ENCODE data around the gene NHLRC2.
"Not testable (repeated sequence)": the region's sequence is repeated elsewhere in the genome, so short reads cannot be mapped to it uniquely, and the experiment has no call there.

The NHLRC2 gene

GRCh38 chr10:113854013-113854760 lies at the start of gene NHLRC2, which contains the start of gene DCLRE1A:
Gene NHLRC2 (plus strand): TSS chr10:113854661. CDS start chr10:113854873, 212 bp downstream.
Gene DCLRE1A (minus strand): TSS chr10:113854082. CDS start chr10:113853182, 900 bp downstream.
- DNase-seq: peak; percentile 73
- in situ Hi-C loops (cut with HindIII; ENCODE audit: low pct_ligation_motif_present, low sequenced_read_pairs): no loop called here
- TF ChIP-seq CTCF (IDR thresholded peaks at IDR 0.05; ENCODE audit: low read depth, low read length, missing control alignments): no peak

GRCh38 chr10:113806503-113806902 lies 48.0 kb upstream of the NHLRC2 start:
- Histone ChIP-seq H3K27ac (no peak overlapping the region), H3K27me3 (replicated peaks) (no peaks in the 10 kb centered on the region), H3K4me3 (ENCODE audit: low read depth, low read length) (no peak overlapping the region), H3K36me3 (replicated peaks) (no peaks in the 10 kb centered on the region)
- no peak for DNase-seq
- in situ Hi-C loops (cut with HindIII; ENCODE audit: low pct_ligation_motif_present, low sequenced_read_pairs): no loop called here
- TF ChIP-seq CTCF (IDR thresholded peaks at IDR 0.05; ENCODE audit: low read depth, low read length, missing control alignments): no peak

More at GRCh38 chr10:113854013-113854760, at the start of gene NHLRC2, which contains the start of gene DCLRE1A:
- no peaks in the 10 kb centered on the region for H3K36me3 ChIP-seq (replicated peaks)
- peak within 1 kb of the TSS; percentile 76 for H3K27ac ChIP-seq
- H3K4me3 ChIP-seq (ENCODE audit: low read depth, low read length): peak within 1 kb of the TSS; percentile 83
- H3K27me3 ChIP-seq (replicated peaks): no peaks in the 10 kb centered on the region

GRCh38 chr10:113808168-113808567 lies 46.3 kb upstream of the NHLRC2 start:
- Histone ChIP-seq H3K27ac (no peak overlapping the region), H3K27me3 (replicated peaks) (no peaks in the 10 kb centered on the region), H3K4me3 (ENCODE audit: low read depth, low read length) (no peak overlapping the region), H3K36me3 (replicated peaks) (no peaks in the 10 kb centered on the region)
- in situ Hi-C loops (cut with HindIII; ENCODE audit: low pct_ligation_motif_present, low sequenced_read_pairs): no loop called here
- DNase-seq: no peak
- TF ChIP-seq CTCF (IDR thresholded peaks at IDR 0.05; ENCODE audit: low read depth, low read length, missing control alignments): no peak

- H3K27ac ChIP-seq; H3K4me3 ChIP-seq (ENCODE audit: low read depth, low read length); in situ Hi-C loops (cut with HindIII; ENCODE audit: low pct_ligation_motif_present, low sequenced_read_pairs); H3K27me3 ChIP-seq (replicated peaks); H3K36me3 ChIP-seq (replicated peaks); DNase-seq: not testable (repeated sequence)
These were observed 39.8 kb upstream of the NHLRC2 start for GRCh38 chr10:113814700-113815099.

GRCh38 chr10:113819989-113820388 lies 34.5 kb upstream of the NHLRC2 start:
- Histone ChIP-seq H3K36me3 (replicated peaks) (no peaks in the 10 kb centered on the region), H3K27me3 (replicated peaks) (no peaks in the 10 kb centered on the region), H3K27ac (no peak overlapping the region), H3K4me3 (ENCODE audit: low read depth, low read length) (no peak overlapping the region)
- in situ Hi-C loops (cut with HindIII; ENCODE audit: low pct_ligation_motif_present, low sequenced_read_pairs): no loop called here
- DNase-seq: no peak
- no peak for TF ChIP-seq CTCF (IDR thresholded peaks at IDR 0.05; ENCODE audit: low read depth, low read length, missing control alignments)

- no peaks in the 10 kb centered on the region for H3K36me3 ChIP-seq (replicated peaks)
These were observed 34.0 kb upstream of the NHLRC2 start for GRCh38 chr10:113820507-113820906.

GRCh38 chr10:113821306-113821705 lies 33.2 kb upstream of the NHLRC2 start:
- H3K36me3 ChIP-seq (replicated peaks); in situ Hi-C loops (cut with HindIII; ENCODE audit: low pct_ligation_motif_present, low sequenced_read_pairs); H3K27me3 ChIP-seq (replicated peaks); DNase-seq; H3K27ac ChIP-seq; H3K4me3 ChIP-seq (ENCODE audit: low read depth, low read length): not testable (repeated sequence)

More at GRCh38 chr10:113820507-113820906, 34.0 kb upstream of the NHLRC2 start:
- in situ Hi-C loops (cut with HindIII; ENCODE audit: low pct_ligation_motif_present, low sequenced_read_pairs): no loop called here
- H3K4me3 ChIP-seq (ENCODE audit: low read depth, low read length): no peak overlapping the region
- TF ChIP-seq CTCF (IDR thresholded peaks at IDR 0.05; ENCODE audit: low read depth, low read length, missing control alignments): peak; percentile 51
- DNase-seq: no peak
- no peaks in the 10 kb centered on the region for H3K27me3 ChIP-seq (replicated peaks)
- H3K27ac ChIP-seq: no peak overlapping the region

Data from brain microvascular endothelial cell (primary cell).